Urothelium cell line (cell line): ENCODE results near the gene TBCB.
"Not testable (repeated sequence)": the region's sequence is repeated elsewhere in the genome, so short reads cannot be mapped to it uniquely, and the experiment has no call there.

Experiments
- DNase-seq: peaks from one replicate; pipeline ENCODE4 v3.0.0; 2011; ENCODE audit warnings: low spot score, mixed read lengths
- FAIRE-seq: peaks from 2 replicates; lab custom pipeline; 2011; peaks lifted over from hg19 to GRCh38; lab: Jason Lieb, UNC

The TBCB gene, protein sequence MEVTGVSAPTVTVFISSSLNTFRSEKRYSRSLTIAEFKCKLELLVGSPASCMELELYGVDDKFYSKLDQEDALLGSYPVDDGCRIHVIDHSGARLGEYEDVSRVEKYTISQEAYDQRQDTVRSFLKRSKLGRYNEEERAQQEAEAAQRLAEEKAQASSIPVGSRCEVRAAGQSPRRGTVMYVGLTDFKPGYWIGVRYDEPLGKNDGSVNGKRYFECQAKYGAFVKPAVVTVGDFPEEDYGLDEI

DNA sequence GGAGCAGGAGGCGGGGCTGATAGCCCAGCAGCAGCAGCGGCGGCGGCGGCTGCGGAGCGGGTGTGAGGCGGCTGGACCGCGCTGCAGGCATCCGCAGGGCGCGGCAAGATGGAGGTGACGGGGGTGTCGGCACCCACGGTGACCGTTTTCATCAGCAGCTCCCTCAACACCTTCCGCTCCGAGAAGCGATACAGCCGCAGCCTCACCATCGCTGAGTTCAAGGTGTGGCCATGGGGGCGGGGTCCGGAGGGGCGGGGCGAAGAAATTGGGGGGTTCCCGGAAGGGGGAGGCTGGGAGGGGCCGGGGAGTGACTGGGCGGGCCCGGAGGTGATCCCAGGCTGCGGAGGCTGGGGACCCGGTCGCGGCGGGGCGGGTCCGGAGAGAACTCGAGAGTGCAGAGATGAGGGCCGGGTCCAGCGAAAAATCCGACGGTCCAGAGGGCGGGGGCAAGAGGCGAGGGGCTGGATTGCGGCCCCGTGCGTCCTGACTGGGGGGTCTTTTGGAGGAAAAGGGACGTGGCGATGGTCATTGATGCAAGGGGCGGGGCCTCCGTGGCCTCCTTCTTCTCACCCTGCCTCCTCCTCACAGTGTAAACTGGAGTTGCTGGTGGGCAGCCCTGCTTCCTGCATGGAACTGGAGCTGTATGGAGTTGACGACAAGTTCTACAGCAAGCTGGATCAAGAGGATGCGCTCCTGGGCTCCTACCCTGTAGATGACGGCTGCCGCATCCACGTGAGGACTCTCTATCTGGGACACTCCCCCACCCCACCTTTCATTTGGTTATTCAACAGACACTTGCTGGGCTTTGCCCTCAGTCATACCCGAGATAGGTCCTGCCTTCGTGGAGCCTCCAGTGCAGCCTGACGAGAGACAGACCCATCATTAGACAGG, at the start of gene TBCB:
TSS of gene TBCB (plus strand) at position 16 of the 891 bp plus-strand sequence. CDS start at position 109, 93 bp downstream.
- no peak for FAIRE-seq
- DNase-seq = peak; percentile 75

DNA sequence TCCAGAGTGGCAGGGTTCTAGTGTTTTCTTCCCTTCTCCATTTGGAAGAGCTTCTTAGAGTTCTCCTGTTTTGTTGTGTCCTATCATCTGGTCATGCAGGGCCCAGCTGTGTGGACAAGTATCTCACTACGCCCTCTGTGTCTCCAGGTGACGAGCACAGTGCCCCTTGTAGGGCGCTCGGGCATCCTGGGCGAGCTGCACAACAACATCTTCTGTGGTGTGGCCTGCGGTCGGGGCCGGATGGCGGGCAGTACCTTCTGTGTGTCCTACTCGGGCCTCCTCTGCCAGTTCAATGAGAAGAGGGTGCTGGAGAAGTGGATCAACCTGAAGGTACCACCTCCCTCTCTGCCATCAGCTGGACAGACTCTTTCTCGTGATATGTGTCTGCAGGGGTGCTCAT, 47.6 kb upstream of the TBCB start:
- FAIRE-seq = no peak

DNA sequence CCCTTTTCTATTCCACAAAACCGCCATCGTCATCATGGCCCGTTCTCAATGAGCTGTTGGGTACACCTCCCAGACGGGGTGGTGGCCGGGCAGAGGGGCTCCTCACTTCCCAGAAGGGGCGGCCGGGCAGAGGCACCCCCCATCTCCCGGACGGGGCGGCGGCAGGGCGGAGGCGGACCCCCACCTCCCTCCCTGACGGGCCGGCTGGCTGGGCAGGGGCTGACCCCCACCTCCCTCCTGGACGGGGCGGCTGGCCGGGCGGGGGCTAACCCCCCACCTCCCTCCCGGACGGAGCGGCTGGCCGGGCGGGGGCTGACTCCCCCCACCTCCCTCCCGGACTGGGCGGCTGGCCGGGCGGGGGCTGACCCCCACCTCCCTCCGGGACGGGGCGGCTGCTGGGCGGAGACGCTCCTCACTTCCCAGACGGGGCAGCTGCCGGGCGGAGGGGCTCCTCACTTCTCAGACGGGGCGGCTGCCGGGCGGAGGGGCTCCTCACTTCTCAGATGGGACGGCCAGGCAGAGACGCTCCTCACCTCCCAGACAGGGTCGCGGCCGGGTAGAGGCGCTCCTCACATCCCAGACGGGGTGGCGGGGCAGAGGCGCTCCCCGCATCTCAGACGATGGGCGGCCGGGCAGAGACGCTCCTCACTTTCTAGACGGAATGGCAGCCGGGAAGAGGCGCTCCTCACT, 46.3 kb upstream of the TBCB start:
- not testable (repeated sequence) for DNase-seq, FAIRE-seq

More for the DNA sequence above, 47.6 kb upstream of the TBCB start:
- no peak for DNase-seq

DNA sequence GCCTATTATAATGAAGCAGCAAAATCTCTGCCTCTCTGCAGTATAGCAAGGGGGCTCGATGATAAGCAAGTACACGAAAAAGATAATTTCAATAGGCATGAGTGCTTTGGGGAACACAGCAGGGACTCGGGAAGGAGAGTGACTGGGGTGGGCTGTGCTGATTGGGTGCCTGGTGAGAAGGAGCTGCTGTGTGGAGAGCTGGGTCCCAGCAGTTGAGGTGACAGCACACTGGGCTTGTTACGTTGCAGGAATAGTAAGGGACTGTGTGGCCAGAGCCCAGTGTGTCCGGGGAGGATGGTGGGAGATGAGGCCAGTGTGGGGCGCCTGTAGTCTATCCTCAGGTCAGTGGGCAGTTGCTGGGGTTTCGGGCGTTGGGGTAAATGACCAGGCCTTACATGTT, 43.2 kb upstream of the TBCB start:
- no peak for FAIRE-seq
- no peak for DNase-seq

DNA sequence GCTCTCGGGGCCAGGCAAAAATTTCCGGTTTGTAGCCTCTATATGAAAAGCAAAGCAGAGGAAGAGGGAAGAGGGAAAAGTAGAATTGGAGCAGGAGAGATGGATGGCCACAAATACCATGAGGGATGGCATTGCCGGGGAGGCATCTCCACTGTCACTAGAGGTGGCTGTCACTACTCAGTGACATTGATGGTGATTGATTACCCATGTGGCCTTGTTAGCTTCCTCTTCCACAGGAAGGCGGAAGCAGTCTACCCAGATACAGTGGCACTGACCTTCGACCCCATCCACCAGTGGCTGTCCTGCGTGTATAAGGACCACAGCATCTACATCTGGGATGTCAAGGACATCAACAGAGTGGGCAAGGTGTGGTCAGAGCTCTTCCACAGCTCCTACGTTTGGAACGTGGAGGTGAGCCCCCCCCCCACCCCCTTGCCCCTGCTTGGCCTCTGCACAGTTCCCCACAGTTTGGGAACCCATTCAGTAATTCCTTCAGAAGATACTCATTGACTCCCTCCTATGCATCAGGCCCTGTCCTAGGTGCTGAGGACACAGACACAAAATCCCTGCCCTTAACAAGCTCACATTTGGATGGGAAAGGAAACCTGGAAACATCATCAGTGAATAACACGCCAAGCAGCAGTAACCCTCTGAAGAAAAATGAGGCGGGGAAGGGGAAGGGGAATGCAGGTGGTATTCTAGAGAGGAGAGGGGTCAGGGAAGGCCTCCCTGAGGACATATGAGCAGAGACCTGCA, 42.0 kb upstream of the TBCB start:
- no peak for DNase-seq
- peak; percentile 42 for FAIRE-seq

DNA sequence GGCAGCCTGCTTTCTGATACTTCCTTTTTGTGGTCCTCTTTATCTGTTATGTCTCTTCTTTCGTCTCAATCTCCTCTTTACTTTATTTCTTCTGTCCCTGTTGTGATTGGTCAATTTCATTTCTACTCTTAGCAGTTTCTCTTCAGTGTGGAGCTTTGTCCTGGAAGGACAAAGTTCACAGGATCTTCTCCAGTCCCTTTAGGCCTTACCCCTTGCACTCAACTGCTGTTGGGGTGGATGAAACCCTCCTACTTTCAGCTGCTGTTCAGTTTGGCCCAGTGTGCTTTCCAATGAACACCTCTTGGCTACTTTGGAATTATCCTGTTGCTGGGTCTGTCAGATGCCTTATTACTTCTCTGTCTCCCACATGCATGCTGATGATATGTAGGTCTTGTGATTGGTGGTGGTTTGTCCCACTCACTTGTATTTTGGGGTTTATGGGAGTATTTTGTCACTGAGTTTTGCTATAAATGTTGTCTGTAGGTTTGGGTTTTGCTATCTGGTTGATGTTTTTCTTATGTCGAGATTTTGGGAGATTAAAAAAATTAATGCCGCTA, 35.8 kb upstream of the TBCB start:
- DNase-seq (no peak), FAIRE-seq (no peak)

DNA sequence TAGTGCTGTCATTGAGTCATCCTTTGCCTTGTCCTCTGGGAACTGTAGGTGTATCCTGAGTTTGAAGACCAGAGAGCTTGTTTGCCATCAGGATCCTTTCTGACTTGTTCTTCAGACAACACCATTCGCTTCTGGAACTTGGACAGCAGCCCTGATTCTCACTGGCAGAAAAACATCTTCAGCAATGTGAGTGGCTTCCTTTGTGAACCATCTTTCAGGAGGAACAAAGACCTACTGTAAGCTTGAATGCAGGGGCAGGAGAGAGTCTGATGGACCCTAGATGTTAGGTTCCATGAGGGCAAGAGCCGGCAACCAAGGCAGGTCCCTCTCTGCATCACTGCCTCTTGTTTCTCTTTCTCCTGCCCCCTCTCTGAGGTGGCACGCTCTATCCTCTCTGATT, 33.9 kb upstream of the TBCB start:
- FAIRE-seq = no peak

DNA sequence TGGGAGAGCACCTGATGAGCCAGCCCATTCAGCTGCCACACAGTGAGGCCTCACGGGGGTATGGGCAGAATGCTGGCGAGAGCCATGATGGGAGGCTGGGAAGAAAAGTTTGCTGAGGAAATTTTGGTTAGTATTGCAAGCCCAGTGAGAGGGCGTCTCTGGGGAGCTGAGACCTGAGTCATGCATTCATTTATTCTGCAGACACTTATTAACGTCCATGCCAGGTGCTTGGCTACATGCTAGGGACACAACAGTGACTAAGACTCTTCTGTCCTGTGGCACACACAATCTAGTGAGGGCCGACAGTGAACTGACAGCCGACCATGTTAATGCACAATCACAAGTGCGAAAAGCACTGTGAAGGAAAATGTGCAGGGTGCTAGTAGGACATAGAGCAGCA, 33.4 kb upstream of the TBCB start:
- FAIRE-seq (no peak), DNase-seq (no peak)

More for the DNA sequence above, 33.9 kb upstream of the TBCB start:
- no peak for DNase-seq

DNA sequence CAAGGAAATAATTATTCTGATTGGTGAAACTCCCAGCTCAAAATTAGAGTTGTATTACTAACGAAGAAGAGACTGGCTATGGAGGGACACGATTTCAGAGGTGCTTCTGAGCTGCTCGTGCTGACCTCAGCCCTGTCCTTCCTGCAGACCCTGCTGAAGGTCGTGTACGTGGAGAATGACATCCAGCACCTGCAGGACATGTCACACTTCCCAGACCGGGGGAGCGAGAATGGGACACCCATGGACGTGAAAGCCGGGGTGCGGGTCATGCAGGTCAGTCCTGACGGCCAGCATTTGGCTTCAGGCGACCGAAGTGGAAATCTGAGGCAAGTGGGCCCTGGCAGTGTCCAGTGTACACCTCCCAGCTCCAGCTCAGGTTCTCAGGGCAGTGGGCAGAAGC, 32.4 kb upstream of the TBCB start:
- FAIRE-seq (no peak), DNase-seq (no peak)

DNA sequence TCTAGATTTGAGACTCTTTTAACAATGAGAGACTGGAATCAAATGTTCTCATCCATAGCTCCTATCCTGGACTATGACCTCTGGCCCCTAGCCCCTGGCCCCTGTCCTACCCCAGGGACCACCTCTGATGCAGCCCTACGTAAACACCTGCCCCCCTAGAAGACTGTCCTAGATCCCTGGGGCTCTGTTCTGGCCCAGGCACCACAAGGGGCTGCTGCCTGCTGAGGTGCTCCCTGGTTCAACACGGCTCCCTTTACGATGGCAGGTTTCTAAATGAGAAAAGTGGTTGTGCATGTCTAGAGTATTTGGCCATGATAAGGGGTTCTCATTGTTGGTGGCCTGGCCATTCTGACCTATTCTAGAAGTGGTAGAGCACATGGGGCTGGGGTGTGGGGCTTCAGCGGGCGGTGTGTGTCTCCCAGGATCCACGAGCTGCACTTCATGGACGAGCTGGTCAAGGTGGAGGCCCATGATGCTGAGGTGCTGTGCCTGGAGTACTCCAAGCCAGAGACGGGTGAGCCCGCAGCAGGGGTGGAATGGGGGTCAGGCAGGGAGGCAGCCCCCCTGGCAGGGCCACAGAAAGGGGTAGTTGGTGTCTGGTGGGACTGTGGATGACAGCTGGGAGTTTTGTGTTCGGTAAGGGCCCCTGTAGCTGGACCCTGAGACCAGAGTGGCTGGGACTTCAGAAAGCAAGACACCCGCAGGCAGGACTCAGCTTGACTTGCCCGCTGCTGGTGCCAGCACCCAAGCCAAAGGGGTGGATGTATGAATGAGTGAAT, 30.8 kb upstream of the TBCB start:
- FAIRE-seq (no peak), DNase-seq (no peak)

DNA sequence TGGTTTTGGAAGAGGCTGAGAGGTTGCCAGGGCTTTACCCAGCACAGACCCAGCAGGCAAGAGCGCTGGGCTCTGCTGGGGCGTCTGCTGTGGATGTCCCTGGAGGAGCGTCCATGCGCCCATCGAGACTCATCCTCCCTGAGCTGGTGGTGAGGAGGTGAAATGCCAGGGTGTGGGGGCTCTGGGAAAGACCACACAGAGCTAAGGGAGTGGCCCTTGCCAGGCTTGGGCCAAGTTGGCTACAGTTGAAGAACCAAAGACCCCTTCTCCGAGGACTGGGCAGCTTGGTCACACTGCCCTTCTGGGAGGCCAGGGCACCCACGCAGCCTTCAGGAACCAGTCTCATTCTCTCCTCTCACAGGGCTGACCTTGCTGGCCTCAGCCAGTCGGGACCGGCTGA, 28.9 kb upstream of the TBCB start:
- FAIRE-seq = no peak
- no peak for DNase-seq

DNA sequence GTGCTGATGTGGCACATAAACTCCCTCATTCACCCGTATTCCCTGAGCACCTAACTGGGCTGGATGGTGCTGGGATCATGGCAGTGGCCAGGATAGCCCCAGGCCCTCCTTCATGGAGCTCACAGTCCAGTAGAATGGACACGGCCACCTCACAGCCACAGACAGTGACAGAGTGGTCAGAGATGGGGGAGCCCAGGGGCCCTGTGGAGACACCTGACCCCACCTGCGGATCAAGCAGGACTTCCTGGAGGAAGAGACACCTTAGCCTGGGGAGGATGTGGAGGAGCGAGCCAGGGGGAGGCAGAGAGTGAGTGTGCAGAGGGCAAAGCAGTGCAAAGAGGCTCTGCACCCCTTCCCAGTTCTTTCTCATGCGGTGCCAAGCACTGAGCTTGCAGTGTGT, 25.4 kb upstream of the TBCB start:
- no peak for DNase-seq
- FAIRE-seq = no peak

DNA sequence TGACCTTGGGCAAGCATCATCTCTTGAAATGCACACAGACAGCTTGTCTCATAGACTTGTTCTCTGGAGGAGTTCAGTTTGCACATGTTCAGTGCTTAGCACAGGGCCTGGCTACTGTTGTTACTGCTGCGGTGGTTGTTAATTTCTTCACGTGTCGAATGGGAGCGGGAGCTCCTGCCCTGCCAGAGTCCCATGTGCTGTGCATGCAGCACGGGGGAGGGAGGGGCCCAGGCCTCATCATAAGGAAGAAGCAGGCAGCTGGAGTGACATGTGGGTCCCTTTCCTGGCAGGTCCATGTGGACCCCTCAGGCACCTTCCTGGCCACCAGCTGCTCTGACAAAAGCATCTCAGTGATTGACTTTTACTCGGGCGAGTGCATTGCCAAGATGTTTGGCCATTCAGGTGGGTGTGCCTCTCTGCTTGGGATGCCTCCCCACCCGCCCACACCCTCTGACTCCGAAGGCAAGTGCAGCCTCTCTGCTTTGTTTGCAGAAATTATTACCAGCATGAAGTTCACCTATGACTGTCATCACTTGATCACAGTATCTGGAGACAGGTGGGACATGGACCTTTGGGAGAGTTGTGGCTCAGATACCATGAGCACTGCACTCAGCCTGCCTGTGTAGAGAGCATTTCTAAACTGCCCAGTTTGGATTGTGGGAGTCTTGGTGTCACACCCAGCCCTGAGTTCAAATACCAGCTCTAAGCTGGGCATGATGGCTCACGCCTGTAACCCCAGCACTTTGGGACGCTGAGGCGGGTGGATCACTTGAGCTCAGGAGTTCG, 24.2 kb upstream of the TBCB start:
- DNase-seq (no peak), FAIRE-seq (no peak)

DNA sequence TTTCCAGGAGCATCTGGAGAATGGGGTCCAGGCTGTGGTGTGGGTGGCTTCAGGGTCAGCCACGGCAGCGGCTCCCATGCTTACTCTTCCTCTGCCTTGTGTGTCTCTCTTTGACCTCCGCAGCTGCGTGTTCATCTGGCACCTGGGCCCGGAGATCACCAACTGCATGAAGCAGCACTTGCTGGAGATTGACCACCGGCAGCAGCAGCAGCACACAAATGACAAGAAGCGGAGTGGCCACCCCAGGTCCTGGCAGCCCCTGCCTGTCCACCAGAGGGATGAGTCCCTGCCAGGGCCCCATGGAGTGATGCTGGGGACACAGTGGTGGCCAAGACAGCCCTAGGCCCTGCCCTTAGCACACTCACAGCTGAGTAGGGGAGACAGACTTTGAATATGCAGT, 22.7 kb upstream of the TBCB start:
- DNase-seq (no peak), FAIRE-seq (no peak)

DNA sequence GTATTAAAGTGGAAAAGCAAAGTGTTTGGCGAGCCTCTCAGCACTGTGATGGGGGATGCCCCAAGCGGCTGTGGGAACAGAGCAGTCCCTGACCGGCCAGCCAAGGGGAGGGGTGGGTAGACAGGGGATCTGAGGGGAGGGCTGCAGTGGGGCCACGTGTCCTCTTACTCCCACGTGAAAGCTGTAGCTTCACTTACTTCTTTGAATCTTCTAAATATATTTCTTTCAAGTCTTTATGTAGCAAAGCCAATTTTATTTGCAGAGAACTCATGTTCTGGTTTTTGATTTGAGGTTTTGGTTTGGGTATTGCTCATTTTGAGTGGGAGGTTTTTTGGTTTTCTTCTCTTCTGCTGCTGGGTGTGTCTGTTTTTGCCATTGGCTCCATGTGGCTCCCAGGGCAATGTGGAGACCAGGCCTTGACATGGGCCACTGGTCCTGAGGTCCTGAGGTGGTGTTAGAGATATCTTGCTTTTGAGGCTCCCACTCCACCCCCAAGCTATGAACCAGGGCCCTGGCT, 22.1 kb upstream of the TBCB start:
- FAIRE-seq (no peak), DNase-seq (no peak)

DNA sequence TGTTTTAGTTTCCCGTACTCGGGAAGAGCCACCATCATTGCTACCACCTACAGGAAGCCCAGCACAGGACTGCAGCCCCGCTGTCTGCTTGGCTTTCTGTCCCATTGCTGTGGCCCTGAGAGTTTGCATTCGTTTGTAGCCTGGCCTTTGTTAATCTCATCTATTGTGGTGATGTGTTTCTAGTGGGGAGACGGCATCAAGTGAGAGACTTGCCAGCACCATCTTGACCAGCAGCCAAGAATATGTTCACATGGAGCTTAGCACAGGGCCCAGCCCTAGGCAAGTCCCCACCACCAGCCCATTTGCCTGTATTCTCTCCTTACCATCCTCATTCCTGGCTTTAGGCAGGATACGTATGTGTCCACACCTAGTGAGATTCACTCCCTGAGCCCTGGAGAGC, 21.6 kb upstream of the TBCB start:
- DNase-seq (no peak), FAIRE-seq (no peak)

DNA sequence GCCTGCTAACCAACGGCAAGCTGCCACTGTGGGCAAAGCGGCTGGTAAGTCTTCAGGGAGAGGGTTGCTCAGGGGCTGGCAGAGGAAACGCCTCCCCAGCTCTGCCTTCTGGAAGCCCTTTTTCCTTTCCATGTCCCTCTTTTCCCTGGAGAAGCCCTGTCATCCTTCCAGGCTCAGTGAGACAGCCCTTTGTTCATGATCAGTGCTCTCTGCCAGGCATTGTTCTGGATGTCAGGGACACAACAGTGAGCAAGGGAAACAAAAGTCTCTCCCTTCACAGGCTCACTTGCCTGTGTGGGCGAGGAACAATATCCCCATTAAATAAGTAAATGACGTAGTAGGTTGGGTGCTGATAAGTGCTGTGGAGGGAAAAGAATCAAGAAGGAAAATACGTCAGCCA, 18.2 kb upstream of the TBCB start:
- FAIRE-seq (no peak), DNase-seq (no peak)

DNA sequence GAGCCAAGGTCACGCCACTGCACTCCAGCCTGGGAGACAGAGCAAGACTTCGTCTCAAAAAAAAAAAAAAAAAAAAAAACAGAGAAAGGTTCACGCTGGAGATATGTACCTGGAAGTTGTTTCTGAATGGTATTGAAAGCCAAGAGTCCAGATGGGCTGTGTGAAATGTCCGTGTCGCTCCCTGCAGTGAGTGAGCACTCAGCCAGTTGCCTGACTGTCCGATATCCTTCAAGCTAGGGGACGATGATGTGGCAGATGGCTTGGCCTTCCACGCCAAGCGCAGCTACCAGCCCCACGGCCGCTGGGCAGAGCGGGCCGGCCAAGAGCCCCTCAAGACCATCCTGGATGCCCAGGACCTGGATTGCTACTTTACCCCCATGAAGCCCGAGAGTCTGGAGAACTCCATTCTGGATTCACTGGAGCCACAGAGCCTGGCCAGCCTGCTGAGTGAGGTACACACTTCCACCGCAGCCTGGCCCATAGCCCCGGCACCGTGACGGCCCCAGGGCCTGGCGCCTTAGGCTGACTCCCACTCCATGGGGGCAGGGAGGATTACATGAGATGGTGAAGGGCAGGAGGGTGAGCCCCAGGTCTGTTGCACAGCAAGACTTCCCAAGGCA, 16.0 kb upstream of the TBCB start:
- FAIRE-seq (no peak), DNase-seq (no peak)
